ENCODE data around the gene CABS1.

Gene CABS1

DNA sequence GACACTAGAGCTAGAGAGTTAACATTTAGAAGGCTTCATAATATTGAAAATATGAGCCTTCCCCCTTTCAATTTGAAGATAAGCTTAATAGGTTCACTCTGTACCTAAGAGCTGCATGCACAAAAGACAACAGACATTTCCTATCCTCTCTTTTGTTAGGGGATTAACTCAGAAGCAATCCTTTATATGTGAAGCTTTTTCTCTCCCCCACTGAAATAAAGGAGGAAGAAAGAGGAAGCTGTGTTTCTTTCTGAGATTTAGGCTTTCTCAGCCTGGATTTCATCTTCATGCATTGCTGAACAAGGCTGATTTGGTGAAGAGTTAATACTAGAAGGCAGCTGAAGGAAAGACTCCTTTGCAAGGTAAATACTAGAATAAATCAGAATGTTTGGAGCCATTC is 21.0 kb upstream of the CABS1 start:
- TF ChIP-seq, protein P1, sequence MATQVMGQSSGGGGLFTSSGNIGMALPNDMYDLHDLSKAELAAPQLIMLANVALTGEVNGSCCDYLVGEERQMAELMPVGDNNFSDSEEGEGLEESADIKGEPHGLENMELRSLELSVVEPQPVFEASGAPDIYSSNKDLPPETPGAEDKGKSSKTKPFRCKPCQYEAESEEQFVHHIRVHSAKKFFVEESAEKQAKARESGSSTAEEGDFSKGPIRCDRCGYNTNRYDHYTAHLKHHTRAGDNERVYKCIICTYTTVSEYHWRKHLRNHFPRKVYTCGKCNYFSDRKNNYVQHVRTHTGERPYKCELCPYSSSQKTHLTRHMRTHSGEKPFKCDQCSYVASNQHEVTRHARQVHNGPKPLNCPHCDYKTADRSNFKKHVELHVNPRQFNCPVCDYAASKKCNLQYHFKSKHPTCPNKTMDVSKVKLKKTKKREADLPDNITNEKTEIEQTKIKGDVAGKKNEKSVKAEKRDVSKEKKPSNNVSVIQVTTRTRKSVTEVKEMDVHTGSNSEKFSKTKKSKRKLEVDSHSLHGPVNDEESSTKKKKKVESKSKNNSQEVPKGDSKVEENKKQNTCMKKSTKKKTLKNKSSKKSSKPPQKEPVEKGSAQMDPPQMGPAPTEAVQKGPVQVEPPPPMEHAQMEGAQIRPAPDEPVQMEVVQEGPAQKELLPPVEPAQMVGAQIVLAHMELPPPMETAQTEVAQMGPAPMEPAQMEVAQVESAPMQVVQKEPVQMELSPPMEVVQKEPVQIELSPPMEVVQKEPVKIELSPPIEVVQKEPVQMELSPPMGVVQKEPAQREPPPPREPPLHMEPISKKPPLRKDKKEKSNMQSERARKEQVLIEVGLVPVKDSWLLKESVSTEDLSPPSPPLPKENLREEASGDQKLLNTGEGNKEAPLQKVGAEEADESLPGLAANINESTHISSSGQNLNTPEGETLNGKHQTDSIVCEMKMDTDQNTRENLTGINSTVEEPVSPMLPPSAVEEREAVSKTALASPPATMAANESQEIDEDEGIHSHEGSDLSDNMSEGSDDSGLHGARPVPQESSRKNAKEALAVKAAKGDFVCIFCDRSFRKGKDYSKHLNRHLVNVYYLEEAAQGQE (IDR thresholded peaks at IDR 0.05; ENCODE audit: insufficient read depth in 1 of 2, low read depth in 2 of 2, low read length in 2 of 2), result no peak
- no peak for TF ChIP-seq FOXP2 (optimal IDR thresholded peaks at IDR 0.05; ENCODE audit: borderline replicate concordance, extremely low read depth, extremely low read length, insufficient read depth)
- no peak for TF ChIP-seq POLR2AphosphoS5 (IDR thresholded peaks at IDR 0.05; ENCODE audit: low read depth, low read length)
- no peak for TF ChIP-seq TAF1 (IDR thresholded peaks at IDR 0.05; ENCODE audit: borderline replicate concordance, insufficient read depth, low read length)
- no peak for TF ChIP-seq SIN3A (IDR thresholded peaks at IDR 0.05; ENCODE audit: borderline replicate concordance, insufficient read depth, low read length)

DNA sequence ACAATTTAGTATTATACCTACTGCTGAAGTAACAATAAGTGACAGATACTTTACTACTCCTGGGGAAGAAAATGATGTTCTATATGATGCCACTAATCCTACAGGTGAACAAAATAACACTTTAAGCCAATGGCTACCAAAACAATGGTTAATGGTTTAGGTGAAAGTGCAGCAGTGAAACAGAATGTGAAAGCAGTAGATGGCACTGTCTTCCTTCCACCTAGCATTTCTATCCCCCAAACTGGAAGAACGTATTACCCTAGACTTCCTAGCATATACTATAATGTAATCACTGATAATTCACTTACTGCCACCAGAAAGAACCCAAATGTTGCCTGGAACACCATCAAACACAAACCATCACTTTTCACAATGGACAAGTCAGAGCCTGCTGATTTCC is 18.9 kb upstream of the CABS1 start:
- TF ChIP-seq POLR2AphosphoS5 (IDR thresholded peaks at IDR 0.05; ENCODE audit: low read depth, low read length) (no peak), FOXP2 (optimal IDR thresholded peaks at IDR 0.05; ENCODE audit: borderline replicate concordance, extremely low read depth, extremely low read length, insufficient read depth) (no peak), TAF1 (IDR thresholded peaks at IDR 0.05; ENCODE audit: borderline replicate concordance, insufficient read depth, low read length) (no peak), SIN3A (IDR thresholded peaks at IDR 0.05; ENCODE audit: borderline replicate concordance, insufficient read depth, low read length) (no peak)
- TF ChIP-seq, protein P1 (IDR thresholded peaks at IDR 0.05; ENCODE audit: insufficient read depth in 1 of 2, low read depth in 2 of 2, low read length in 2 of 2), result no peak

DNA sequence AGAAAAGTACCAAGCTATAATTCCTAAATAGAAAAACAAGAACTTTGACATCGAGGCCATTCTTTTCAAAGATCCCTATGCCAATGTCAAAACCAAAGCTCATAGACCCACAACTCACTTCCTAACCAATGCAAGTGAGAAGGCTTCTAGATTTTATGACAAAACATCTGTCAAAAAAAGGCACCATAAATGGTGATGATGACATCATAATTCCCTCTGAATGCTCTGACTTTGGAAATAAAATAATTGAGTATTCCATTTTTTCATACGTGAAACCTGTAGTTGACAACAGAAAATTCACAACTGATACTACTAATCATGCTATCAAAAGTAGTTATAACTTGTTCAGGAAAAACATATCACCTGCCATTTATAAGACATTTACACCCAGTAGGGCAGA is 8.7 kb upstream of the CABS1 start:
- TF ChIP-seq POLR2AphosphoS5 (IDR thresholded peaks at IDR 0.05; ENCODE audit: low read depth, low read length) (no peak), TAF1 (IDR thresholded peaks at IDR 0.05; ENCODE audit: borderline replicate concordance, insufficient read depth, low read length) (no peak)
- TF ChIP-seq, protein P1 (IDR thresholded peaks at IDR 0.05; ENCODE audit: insufficient read depth in 1 of 2, low read depth in 2 of 2, low read length in 2 of 2), result no peak

DNA sequence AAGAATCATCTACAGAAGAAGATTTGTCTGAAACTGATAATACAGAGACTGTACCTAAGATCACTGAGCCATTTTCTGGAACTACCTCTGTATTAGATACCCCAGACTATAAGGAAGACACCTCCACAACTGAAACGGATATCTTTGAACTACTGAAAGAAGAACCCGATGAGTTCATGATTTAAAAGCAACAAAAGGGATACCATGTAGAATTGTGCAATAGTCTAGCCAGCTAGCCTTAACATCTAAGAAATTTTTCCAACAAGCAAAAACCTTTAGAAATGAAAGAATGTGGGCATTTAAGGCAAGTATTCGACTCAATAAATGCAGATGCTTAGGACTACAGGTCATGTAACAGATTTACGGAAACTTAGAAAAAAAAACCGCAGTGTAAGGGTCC is 1.3 kb downstream of the CABS1 start:
- TF ChIP-seq TAF1 (IDR thresholded peaks at IDR 0.05; ENCODE audit: borderline replicate concordance, insufficient read depth, low read length) (no peak), FOXP2 (optimal IDR thresholded peaks at IDR 0.05; ENCODE audit: borderline replicate concordance, extremely low read depth, extremely low read length, insufficient read depth) (no peak), SIN3A (IDR thresholded peaks at IDR 0.05; ENCODE audit: borderline replicate concordance, insufficient read depth, low read length) (no peak), POLR2AphosphoS5 (IDR thresholded peaks at IDR 0.05; ENCODE audit: low read depth, low read length) (no peak)
- TF ChIP-seq, protein P1 (IDR thresholded peaks at IDR 0.05; ENCODE audit: insufficient read depth in 1 of 2, low read depth in 2 of 2, low read length in 2 of 2), result no peak

DNA sequence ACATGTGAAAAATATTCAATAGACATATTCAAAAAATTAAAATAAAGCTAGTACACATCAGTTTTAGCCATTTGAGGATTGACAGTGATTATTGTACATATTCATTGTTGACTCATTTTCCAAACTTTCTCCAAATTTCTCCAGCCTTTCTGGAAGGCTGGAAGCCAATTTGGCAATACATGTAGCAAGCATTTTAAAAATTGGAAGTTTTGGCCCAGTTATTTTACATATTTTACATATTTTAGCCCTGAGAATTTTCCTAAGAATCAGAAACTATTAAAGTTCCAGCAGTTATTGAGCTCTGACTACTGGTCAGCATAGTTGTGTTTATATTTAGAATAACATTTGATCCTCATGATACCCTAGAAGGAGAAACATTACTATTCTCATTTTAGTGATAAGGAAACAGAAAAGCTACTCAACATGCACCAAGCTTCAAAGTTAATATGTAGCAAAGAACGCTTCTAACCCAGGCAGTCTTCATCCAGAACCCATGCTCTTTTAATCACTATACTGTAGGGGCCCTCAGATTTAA is 3.2 kb downstream of the CABS1 start:
- no peak for TF ChIP-seq TAF1 (IDR thresholded peaks at IDR 0.05; ENCODE audit: borderline replicate concordance, insufficient read depth, low read length)
